Endometrial microvascular endothelial cells (primary cell): ENCODE results near the gene ZSWIM3. TPM values are rescaled to one million over a fixed set of nuclear protein-coding genes. Genes with fewer than 3 reads are reported as not detected.
"Not testable (repeated sequence)": the region's sequence is repeated elsewhere in the genome, so short reads cannot be mapped to it uniquely, and the experiment has no call there.

Experiments
- in situ Hi-C: cut with HindIII; loops from 2 replicates; pipeline ENCODE4 v1.10.0; 2017; ENCODE audit warnings: low sequenced_read_pairs, low pct_unique_long_range_greater_than_20kb; ENCODE audit errors: inconsistent ontology term
- total RNA-seq: library from RNA; depleted of rRNA; stranded (reverse); fragments of >200 nt; gene quantifications from one replicate; pipeline ENCODE4 v1.2.3, GENCODE V29; 2015; ENCODE audit errors: inconsistent ontology term

Gene ZSWIM3
- total RNA-seq, 1 donor from 2014 or later: 4.9 TPM

- in situ Hi-C loops: no loop called here
Observed at GRCh38 chr20:45827712-45828111, 29.7 kb upstream of the ZSWIM3 start.

GRCh38 chr20:45828589-45828988, 28.8 kb upstream of the ZSWIM3 start:
- in situ Hi-C loops: no loop called here

DNA sequence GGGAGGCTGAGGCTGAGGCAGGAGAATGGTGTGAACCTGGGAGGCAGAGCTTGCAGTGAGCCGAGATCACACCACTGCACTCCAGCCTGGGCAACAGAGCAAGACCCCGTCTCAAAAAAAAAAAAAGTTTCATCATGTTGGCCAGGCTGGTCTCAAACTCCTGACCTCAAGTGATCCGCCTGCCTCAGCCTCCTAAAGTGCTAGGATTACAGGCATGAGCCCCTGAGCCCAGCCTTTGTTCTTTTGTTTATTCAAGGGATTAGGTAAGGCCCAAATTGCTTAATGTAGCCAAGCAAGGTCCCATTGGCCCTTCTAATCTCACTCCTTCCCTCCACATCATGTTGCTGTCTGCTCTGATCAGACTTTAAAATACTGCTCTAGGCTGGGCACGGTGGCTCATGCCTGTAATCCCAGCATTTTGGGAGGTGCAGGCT, 27.7 kb upstream of the ZSWIM3 start:
- in situ Hi-C loops: not testable (repeated sequence)

GRCh38 chr20:45832619-45833018, 24.8 kb upstream of the ZSWIM3 start:
- in situ Hi-C loops: no loop called here

GRCh38 chr20:45833030-45833882, 24.2 kb upstream of the ZSWIM3 start, which contains the start of gene SNX21:
Gene SNX21 (plus strand): TSS chr20:45833799. CDS start chr20:45833920, 121 bp downstream.
- in situ Hi-C loops: no loop called here

- in situ Hi-C loops: no loop called here
Observed at GRCh38 chr20:45833883-45834796, 23.3 kb upstream of the ZSWIM3 start.

GRCh38 chr20:45834797-45835161, 22.6 kb upstream of the ZSWIM3 start:
- in situ Hi-C loops: no loop called here

- in situ Hi-C loops: no loop called here
Observed at GRCh38 chr20:45835329-45835765, 22.1 kb upstream of the ZSWIM3 start.

DNA sequence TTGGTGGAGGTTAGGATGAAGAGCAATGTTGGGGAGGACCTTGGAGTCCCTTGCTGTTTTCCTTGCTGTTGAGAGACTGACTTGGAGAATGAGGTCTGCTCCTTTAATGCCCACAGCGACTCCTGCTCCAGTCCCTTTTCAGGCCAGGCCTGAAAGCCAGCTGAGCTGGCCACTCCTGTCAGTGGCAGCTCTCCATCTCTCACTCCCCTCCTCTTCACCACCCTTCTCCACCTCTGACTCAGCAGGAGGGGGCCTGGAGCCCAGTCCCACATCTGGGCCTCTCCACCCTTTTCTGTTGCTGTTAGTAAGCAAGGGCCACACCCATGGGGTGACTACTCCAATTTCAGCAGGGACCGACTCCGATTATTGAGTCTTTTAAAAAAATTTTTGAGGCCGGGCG, 21.6 kb upstream of the ZSWIM3 start:
- in situ Hi-C loops: no loop called here

GRCh38 chr20:45836841-45837240, 20.6 kb upstream of the ZSWIM3 start:
- in situ Hi-C loops: no loop called here

- in situ Hi-C loops: no loop called here
Observed at GRCh38 chr20:45840700-45841198, 16.7 kb upstream of the ZSWIM3 start.

- in situ Hi-C loops: no loop called here
Observed at GRCh38 chr20:45841407-45842129, 15.8 kb upstream of the ZSWIM3 start.

- in situ Hi-C loops: no loop called here
Observed at GRCh38 chr20:45842169-45842812, 15.1 kb upstream of the ZSWIM3 start.

GRCh38 chr20:45843506-45843905, 13.9 kb upstream of the ZSWIM3 start:
- in situ Hi-C loops: no loop called here

- in situ Hi-C loops: no loop called here
Observed at GRCh38 chr20:45845452-45845851, 12.0 kb upstream of the ZSWIM3 start.

DNA sequence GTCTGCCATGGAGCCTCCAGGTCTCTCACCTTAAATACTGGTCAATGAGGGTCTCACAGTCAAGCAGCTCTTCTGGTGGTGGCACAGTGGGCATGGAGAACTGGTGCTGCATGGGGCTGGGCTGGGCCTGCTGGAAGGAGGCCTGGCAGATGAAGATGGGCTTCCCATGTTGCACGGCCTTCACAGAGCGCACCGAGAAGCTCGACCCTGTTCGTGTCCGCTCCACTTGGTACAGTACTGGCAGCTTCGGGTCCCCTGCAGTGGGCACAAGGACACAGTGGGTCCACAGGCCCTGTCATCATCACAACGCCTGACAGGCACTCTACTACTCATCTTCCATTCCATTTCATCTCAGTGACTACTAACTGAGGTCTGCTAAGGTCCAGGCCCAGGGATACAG, 9.0 kb upstream of the ZSWIM3 start:
- in situ Hi-C loops: no loop called here

DNA sequence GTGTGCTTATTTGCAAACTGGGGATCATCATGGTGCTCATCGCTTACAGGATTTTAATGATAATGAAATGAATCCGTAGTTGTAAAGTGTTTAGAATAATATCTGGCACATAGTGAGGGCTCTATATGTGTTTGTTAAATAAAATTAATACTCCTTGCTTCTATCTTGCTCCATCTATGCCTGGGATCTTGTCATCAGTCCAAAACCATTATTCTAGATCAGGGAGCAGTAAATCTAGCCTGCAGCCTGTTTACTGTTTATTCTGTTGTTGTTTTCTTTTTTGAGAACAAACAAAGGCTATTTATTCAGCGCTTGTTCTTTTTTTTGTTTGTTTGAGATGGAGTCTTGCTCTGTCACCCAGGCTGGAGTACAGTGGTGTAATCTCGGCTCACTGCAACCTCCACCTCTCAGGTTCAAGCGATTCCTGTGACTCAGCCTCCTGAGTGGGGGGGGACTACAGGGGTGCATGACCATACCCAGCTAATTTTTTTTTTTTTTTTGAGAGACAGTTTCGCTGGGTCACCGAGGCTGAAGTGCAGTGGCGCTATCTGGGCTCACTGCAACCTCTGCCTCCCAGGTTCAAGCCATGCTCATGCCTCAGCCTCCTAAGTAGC, 8.3 kb upstream of the ZSWIM3 start:
- in situ Hi-C loops: no loop called here

DNA sequence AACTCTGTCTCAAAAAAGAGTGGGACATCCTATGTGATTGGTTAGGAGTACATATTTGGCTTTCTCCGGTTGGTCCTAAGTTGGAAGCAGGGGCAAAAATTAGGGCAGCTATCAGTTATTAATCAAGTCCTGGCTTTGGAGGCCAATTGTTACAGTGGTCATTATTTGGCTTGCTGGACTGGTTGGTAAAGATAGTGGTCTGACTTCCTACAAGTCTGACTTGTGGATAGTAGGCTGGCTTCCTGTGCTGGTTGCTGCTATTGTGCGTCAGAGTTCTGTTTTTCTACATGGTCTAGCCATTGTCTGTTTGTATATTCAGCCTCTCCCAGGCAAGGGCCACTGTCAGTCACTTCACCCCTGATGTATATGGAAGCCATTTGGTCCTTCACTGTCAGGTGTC, 7.2 kb upstream of the ZSWIM3 start:
- in situ Hi-C loops: no loop called here
